ENCODE data around the gene KCTD17. TPM values are rescaled to one million over a fixed set of nuclear protein-coding genes. Genes with fewer than 3 reads are reported as not detected.
"Not testable (repeated sequence)": the region's sequence is repeated elsewhere in the genome, so short reads cannot be mapped to it uniquely, and the experiment has no call there.

KCTD17 gene
- total RNA-seq, 1 donor from 2014 or later = 39.6 TPM

DNA sequence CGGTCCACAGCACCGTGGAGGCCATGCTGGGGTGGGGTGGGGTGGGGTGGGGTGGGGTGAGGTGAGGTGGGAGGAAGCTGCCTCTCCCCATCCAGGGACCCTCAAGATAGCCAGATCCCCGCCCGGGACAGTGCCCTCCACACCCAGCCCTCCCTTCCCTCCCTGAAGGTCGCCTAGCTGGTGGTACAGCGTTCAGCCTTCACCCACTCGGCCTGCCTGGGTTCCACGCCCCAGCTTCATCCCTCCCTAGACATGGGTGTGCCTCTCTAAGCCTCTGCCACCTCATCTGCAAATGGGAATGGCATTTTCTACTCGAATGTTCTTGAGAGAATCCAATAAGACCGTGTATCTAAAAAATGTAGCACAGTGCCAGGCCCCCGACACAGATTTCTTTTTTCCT lies 17.8 kb downstream of the KCTD17 start:
- H3K36me3 Mint-ChIP-seq (ENCODE audit: unreplicated experiment) = no peaks in the 10 kb centered on the region
- no peak overlapping the region for H3K27ac Mint-ChIP-seq (ENCODE audit: unreplicated experiment)
- no peaks in the 10 kb centered on the region for H3K4me1 Mint-ChIP-seq (ENCODE audit: unreplicated experiment)
- H3K4me3 Mint-ChIP-seq (ENCODE audit: unreplicated experiment) = no peak overlapping the region
- TF ChIP-seq, protein P1, sequence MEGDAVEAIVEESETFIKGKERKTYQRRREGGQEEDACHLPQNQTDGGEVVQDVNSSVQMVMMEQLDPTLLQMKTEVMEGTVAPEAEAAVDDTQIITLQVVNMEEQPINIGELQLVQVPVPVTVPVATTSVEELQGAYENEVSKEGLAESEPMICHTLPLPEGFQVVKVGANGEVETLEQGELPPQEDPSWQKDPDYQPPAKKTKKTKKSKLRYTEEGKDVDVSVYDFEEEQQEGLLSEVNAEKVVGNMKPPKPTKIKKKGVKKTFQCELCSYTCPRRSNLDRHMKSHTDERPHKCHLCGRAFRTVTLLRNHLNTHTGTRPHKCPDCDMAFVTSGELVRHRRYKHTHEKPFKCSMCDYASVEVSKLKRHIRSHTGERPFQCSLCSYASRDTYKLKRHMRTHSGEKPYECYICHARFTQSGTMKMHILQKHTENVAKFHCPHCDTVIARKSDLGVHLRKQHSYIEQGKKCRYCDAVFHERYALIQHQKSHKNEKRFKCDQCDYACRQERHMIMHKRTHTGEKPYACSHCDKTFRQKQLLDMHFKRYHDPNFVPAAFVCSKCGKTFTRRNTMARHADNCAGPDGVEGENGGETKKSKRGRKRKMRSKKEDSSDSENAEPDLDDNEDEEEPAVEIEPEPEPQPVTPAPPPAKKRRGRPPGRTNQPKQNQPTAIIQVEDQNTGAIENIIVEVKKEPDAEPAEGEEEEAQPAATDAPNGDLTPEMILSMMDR (IDR thresholded peaks at IDR 0.05) = no peak
- peaks cover 14% of the 10 kb centered on the region for H3K27me3 Mint-ChIP-seq (ENCODE audit: unreplicated experiment)
- H3K9me3 Mint-ChIP-seq (ENCODE audit: unreplicated experiment) = no peaks in the 10 kb centered on the region
- no peak for DNase-seq (ENCODE audit: extremely low spot score, unreplicated experiment)

DNA sequence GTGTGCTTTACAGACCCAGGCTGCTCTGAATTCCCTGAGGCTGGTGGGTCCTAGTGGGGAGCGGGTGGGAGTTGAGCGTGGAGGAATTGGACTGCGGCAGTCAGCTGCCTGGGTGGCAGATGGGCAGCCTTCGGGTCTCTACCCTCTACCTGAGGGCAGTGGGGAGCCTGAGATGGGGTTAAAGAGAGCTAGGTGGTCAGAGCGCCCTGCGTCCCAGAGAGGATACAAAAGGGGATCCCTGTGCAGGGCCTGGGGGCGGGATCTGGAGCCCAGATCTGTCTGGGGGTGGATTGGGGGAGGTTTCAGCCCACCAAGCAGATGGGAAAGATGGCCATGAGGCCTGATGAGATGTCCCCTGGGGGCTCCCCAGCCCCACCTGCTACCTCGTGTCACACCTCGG lies 18.2 kb downstream of the KCTD17 start:
- H3K4me1 Mint-ChIP-seq (ENCODE audit: unreplicated experiment) = no peaks in the 10 kb centered on the region
- H3K9me3 Mint-ChIP-seq (ENCODE audit: unreplicated experiment) = no peaks in the 10 kb centered on the region
- DNase-seq (ENCODE audit: extremely low spot score, unreplicated experiment) = no peak
- peaks cover 14% of the 10 kb centered on the region for H3K27me3 Mint-ChIP-seq (ENCODE audit: unreplicated experiment)
- no peak overlapping the region for H3K4me3 Mint-ChIP-seq (ENCODE audit: unreplicated experiment)
- H3K36me3 Mint-ChIP-seq (ENCODE audit: unreplicated experiment) = no peaks in the 10 kb centered on the region
- H3K27ac Mint-ChIP-seq (ENCODE audit: unreplicated experiment) = no peak overlapping the region
- TF ChIP-seq, protein P1 (IDR thresholded peaks at IDR 0.05) = no peak

DNA sequence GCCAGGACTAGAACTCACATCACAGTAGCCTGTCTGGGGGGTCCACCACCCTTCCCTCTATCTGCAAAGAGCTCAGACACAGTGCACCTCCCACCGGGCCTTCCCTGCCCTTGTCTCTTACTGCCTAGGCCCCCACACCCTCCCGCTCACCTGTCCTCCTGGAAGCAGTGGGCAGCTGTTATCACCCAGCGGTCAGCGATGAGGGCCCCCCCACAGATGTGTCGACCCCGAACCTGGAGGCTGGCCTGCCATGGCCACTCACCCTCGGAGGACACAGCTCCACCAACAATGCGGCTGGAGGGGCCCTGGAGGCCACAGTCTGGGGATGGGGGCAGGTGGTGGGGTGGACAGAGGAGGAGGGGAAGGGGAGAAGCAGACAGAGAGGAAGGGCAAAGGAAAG lies 18.8 kb downstream of the KCTD17 start:
- Mint-ChIP-seq H3K27ac (ENCODE audit: unreplicated experiment) (no peak overlapping the region), H3K4me3 (ENCODE audit: unreplicated experiment) (no peak overlapping the region), H3K36me3 (ENCODE audit: unreplicated experiment) (no peaks in the 10 kb centered on the region), H3K4me1 (ENCODE audit: unreplicated experiment) (no peaks in the 10 kb centered on the region), H3K27me3 (ENCODE audit: unreplicated experiment) (peaks cover 19% of the 10 kb centered on the region), H3K9me3 (ENCODE audit: unreplicated experiment) (no peaks in the 10 kb centered on the region)
- DNase-seq (ENCODE audit: extremely low spot score, unreplicated experiment) = no peak
- TF ChIP-seq, protein P1 (IDR thresholded peaks at IDR 0.05) = no peak

DNA sequence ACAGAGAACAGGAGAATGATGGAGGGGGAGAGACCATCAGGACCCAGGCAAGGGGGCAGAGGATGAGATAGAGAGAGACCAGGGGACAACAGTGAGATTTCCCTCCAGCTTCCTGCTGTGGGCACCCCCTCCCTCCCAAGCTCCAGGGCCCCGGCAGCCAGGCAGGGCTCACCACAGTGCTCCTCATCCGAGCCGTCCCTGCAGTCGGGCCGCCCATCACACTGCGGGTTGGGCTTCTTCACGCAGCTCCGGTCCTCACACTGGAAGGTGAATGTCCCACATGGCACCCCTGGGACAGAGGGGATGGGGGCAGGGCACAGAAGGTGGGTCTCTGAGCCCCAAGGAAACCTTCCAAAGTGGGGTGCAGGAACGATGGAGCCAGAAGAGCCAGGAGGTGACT lies 19.2 kb downstream of the KCTD17 start:
- no peak for DNase-seq (ENCODE audit: extremely low spot score, unreplicated experiment)
- H3K27me3 Mint-ChIP-seq (ENCODE audit: unreplicated experiment) = peaks cover 23% of the 10 kb centered on the region
- TF ChIP-seq, protein P1 (IDR thresholded peaks at IDR 0.05) = no peak
- H3K4me1 Mint-ChIP-seq (ENCODE audit: unreplicated experiment) = no peaks in the 10 kb centered on the region
- no peak overlapping the region for H3K27ac Mint-ChIP-seq (ENCODE audit: unreplicated experiment)
- no peak overlapping the region for H3K4me3 Mint-ChIP-seq (ENCODE audit: unreplicated experiment)
- no peaks in the 10 kb centered on the region for H3K9me3 Mint-ChIP-seq (ENCODE audit: unreplicated experiment)
- no peaks in the 10 kb centered on the region for H3K36me3 Mint-ChIP-seq (ENCODE audit: unreplicated experiment)

DNA sequence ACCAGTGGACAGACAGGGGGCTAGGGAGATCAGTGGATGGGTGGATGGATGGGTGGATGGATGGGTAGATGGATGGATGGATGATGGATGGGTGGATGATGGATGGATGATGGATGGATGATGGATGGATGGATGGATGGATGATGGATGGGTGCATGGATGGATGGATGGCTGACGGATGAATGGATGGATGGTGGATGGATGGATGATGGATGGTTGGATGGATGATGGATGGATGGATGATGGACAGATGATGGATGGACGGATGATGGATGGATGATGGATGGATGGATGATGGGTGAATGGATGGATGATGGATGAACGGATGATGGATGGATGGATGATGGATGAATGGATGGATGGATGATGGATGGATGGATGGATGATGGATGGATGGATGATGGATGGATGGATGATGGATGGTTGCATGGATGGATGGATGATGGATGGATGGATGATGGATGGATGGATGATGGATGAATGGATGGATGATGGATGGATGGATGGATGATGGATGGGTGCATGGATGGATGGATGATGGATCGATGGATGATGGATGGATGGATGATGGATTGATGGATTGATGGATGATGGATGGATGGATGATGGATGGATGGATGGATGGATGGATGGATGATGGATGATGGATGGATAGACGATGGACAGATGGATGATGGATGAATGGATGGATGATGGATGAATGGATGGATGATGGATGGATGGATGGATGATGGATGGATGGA lies 20.5 kb downstream of the KCTD17 start:
- DNase-seq (ENCODE audit: extremely low spot score, unreplicated experiment); H3K9me3 Mint-ChIP-seq (ENCODE audit: unreplicated experiment); H3K27ac Mint-ChIP-seq (ENCODE audit: unreplicated experiment); H3K4me3 Mint-ChIP-seq (ENCODE audit: unreplicated experiment); H3K4me1 Mint-ChIP-seq (ENCODE audit: unreplicated experiment); H3K36me3 Mint-ChIP-seq (ENCODE audit: unreplicated experiment): not testable (repeated sequence)
- H3K27me3 Mint-ChIP-seq (ENCODE audit: unreplicated experiment) = peaks cover 32% of the 10 kb centered on the region
